IPS-18c (cell line): Measurements from ENCODE around the gene WDR73.

Experiments used
- H3K4me3 ChIP-seq: 2 replicates; pipeline ENCODE4 v1.7.0; 2013; ENCODE audit warnings: low read depth, mild to moderate bottlenecking, low read length, moderate library complexity; ENCODE audit not compliant: insufficient read depth
- H3K9me3 ChIP-seq: one replicate; pipeline ENCODE4 v1.6.1; 2013; ENCODE audit warnings: mild to moderate bottlenecking, low read length, moderate library complexity; ENCODE audit not compliant: control insufficient read depth, insufficient read depth

The WDR73 gene

GRCh38 chr15:84633311-84634227, 20.5 kb downstream of the WDR73 start:
- H3K4me3 ChIP-seq: peak overlapping the region; percentile 64
- H3K9me3 ChIP-seq: no peaks in the 10 kb centered on the region

- H3K4me3 ChIP-seq: peak overlapping the region; percentile 53
- no peaks in the 10 kb centered on the region for H3K9me3 ChIP-seq
Observed at GRCh38 chr15:84631706-84632272, 22.3 kb downstream of the WDR73 start.

- Histone ChIP-seq H3K4me3 (no peak overlapping the region), H3K9me3 (no peaks in the 10 kb centered on the region)
Observed at GRCh38 chr15:84629033-84629432, 25.1 kb downstream of the WDR73 start.

- no peak overlapping the region for H3K4me3 ChIP-seq
- peaks cover 19% of the 10 kb centered on the region for H3K9me3 ChIP-seq
Observed at GRCh38 chr15:84625123-84625522, 29.0 kb downstream of the WDR73 start.

- peaks cover 22% of the 10 kb centered on the region for H3K9me3 ChIP-seq
- no peak overlapping the region for H3K4me3 ChIP-seq
Observed at GRCh38 chr15:84624359-84624758, 29.7 kb downstream of the WDR73 start.

- H3K9me3 ChIP-seq: peaks cover 22% of the 10 kb centered on the region
Observed at GRCh38 chr15:84621358-84621979, 32.6 kb downstream of the WDR73 start.

GRCh38 chr15:84620626-84621025, 33.5 kb downstream of the WDR73 start:
- Histone ChIP-seq H3K4me3 (no peak overlapping the region; the same call in 1 of the 2 replicates), H3K9me3 (peaks cover 22% of the 10 kb centered on the region)

More at GRCh38 chr15:84621358-84621979, 32.6 kb downstream of the WDR73 start:
- no peak overlapping the region; the same call in 1 of the 2 replicates for H3K4me3 ChIP-seq

- Histone ChIP-seq H3K9me3 (peaks cover 8% of the 10 kb centered on the region), H3K4me3 (no peak overlapping the region)
Observed at GRCh38 chr15:84616235-84616634, 37.8 kb downstream of the WDR73 start.

GRCh38 chr15:84611631-84612030, 42.5 kb downstream of the WDR73 start:
- no peak overlapping the region for H3K4me3 ChIP-seq
- H3K9me3 ChIP-seq: no peaks in the 10 kb centered on the region

GRCh38 chr15:84609818-84610525, 44.1 kb downstream of the WDR73 start:
- no peaks in the 10 kb centered on the region for H3K9me3 ChIP-seq
- H3K4me3 ChIP-seq: no peak overlapping the region

- Histone ChIP-seq H3K9me3 (no peaks in the 10 kb centered on the region), H3K4me3 (no peak overlapping the region)
Observed at GRCh38 chr15:84608707-84609284, 45.3 kb downstream of the WDR73 start.

- H3K9me3 ChIP-seq: peaks cover 2% of the 10 kb centered on the region
- H3K4me3 ChIP-seq: no peak overlapping the region
Observed at GRCh38 chr15:84606653-84607120, 47.4 kb downstream of the WDR73 start.

GRCh38 chr15:84605554-84605882, 48.6 kb downstream of the WDR73 start:
- H3K4me3 ChIP-seq: peak overlapping the region; percentile 24; the same call in 1 of the 2 replicates

GRCh38 chr15:84604826-84605553, 49.1 kb downstream of the WDR73 start:
- peaks cover 2% of the 10 kb centered on the region for H3K9me3 ChIP-seq
- peak overlapping the region; percentile 24; the same call in 1 of the 2 replicates for H3K4me3 ChIP-seq

More at GRCh38 chr15:84605554-84605882, 48.6 kb downstream of the WDR73 start:
- H3K9me3 ChIP-seq: peaks cover 2% of the 10 kb centered on the region

GRCh38 chr15:84603630-84604379, 50.3 kb downstream of the WDR73 start:
- Histone ChIP-seq H3K9me3 (peaks cover 2% of the 10 kb centered on the region), H3K4me3 (peak overlapping the region; percentile 36)

GRCh38 chr15:84601555-84601838, 52.6 kb downstream of the WDR73 start:
- peaks cover 2% of the 10 kb centered on the region for H3K9me3 ChIP-seq

More at GRCh38 chr15:84601555-84601838, 52.6 kb downstream of the WDR73 start:
- peak overlapping the region; percentile 82 for H3K4me3 ChIP-seq
